ENCODE results near the gene RPS6KA3.
"Not testable (repeated sequence)": the region's sequence is repeated elsewhere in the genome, so short reads cannot be mapped to it uniquely, and the experiment has no call there.

Gene RPS6KA3

GRCh38 chrX:20140420-20140819 lies 126.3 kb downstream of the RPS6KA3 start:
- no peak for DNase-seq

- no peak for DNase-seq
Observed at GRCh38 chrX:20139966-20140365, 126.7 kb downstream of the RPS6KA3 start.

DNA sequence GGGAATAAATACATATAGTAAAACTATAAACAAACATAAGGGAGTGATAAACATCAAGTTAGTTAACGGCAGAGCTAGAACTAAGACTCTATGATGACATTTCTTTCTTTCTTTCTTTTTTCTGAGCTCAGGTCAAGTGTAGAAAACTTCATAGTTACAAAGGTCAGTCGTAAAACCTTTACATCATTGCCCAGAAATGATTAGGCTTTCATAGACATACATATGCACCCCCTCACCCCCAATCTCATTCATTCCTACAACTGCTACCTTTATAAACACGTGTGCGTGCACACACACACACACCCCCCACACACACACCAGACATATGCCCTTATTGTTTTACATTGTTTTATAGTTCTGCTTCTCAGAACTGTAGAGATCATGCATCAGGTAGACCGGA lies 130.8 kb downstream of the RPS6KA3 start:
- no peak for DNase-seq

DNA sequence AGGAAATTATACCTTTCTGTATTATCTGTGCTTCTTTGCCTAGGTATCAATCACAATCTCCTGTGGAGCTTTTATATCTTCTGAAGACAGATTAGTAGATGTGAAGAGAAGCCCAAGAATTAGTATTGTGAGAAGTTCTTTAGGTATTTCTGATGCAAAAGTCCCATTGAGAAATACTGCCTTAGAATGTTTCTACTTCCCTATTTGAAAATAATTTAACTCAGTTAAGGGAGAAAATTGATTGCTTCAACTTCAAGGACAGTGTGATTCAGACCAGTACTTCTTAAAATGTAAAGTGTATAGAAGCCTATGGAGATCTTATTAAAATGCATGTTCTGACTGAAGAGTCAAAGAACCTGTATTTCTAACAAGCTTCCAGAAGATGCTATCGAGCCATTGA lies 134.0 kb downstream of the RPS6KA3 start:
- DNase-seq: no peak

DNA sequence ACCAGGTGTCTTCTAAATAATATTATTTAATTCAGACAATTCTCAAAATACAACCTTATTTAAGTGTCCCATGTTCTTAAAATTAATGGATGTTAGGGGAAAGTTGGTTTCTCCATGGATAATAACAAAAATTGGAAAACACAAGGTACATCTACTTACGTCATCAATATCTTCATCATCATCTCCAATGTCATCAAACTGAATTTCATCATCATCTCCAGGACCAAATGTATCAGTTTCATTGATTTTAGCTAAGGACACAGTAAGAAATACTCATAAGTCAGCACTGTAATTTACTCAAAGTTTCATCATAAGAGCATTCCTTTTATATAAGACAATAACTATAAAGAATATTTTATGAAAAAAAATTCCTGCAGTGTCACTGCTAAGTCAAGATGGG lies 136.4 kb downstream of the RPS6KA3 start:
- no peak for DNase-seq

- DNase-seq: no peak
Observed at GRCh38 chrX:20129547-20129946, 137.2 kb downstream of the RPS6KA3 start.

DNA sequence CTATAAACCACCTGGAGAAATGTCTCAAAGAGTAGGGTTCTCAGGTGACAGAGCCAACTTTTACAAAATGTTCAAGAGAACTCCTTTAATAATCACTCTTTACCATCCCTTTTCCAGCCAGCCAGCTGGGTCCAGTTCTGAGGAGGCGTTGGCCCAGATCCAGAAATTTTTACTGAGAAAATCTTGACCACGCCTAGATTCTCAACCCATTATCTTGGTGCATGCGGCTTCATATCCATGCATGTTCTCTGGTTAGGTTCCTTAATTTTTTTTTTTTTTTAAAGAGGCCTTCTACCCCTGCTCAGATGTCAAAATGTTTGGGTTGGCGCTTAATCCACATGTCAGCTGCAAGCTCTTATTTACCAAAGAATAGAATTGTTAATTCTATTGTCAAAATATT lies 138.0 kb downstream of the RPS6KA3 start:
- DNase-seq: no peak

GRCh38 chrX:20127440-20127839 lies 139.3 kb downstream of the RPS6KA3 start:
- not testable (repeated sequence) for DNase-seq

- not testable (repeated sequence) for DNase-seq
Observed at GRCh38 chrX:20126833-20127232, 139.9 kb downstream of the RPS6KA3 start.

- no peak for DNase-seq
Observed at GRCh38 chrX:20124964-20125363, 141.7 kb downstream of the RPS6KA3 start.

DNA sequence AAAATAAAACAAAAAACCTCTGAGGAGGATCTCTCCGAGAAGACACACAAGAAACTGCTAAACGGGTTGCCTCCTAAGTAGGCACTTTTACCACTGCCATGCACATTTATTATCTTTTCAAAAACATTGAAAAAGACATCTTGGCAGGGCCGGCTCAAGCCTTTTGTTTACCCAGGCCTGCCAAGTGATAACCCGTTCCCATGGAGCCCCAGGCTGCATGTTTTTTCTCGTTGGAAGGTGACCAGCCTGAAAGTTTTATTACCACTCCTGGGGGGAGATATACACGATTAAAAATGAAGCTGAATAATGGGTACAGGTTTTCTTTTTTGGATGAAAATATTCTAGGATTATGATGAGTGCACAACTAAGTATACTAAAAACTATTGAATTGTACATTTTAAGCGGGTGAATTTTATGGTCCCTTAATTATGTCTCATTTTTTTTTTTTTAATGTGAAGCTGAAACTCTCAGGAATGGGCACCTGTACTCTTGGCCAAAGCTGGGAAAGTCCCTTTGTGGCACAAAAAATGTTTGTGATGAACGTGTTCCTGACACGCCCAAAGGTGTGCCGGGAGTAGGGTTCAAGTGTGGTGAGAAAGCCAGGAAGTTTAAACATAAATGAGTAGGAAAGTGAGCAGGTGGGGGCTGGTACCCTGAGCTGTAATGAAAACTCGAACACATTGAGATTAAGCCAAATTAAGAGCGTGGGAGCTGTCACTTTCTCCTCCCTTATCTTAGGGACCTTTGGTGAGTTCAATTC lies 148.5 kb downstream of the RPS6KA3 start:
- no peak for DNase-seq

GRCh38 chrX:20116577-20117240 lies 150.0 kb downstream of the RPS6KA3 start, which contains the start of gene MAP7D2:
TSS of gene MAP7D2 (minus strand) at chrX:20116907. CDS start at chrX:20116879, 28 bp downstream.
- no peak for DNase-seq

- DNase-seq: no peak
Observed at GRCh38 chrX:20116087-20116576, 150.6 kb downstream of the RPS6KA3 start.

- no peak for DNase-seq
Observed at GRCh38 chrX:20112022-20112774, 154.5 kb downstream of the RPS6KA3 start.

DNA sequence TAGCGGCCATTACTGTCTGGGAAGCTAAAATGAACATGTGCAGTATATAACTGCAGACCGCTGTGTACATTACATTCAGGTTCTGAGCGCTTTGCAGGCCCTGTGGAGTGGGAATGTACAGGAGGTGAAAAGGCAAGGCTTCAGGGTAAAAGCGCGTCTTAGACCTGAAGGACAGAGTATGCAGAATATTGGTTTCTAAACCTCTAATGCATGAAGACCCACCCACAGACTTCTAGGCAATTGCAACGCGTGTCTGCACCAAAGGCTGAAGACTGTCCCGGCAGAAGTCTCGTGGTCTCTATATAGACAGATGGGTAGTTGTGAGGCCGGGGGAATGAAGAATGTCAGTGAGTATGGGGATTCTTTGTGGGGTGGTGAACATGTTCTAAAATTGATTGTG lies 155.4 kb downstream of the RPS6KA3 start:
- DNase-seq: no peak

GRCh38 chrX:20101934-20102581 lies 164.7 kb downstream of the RPS6KA3 start:
- DNase-seq: no peak
